NCI-H1417 treated with DMSO at 0.1 percent for 48 hours (cell line): ENCODE data around the gene C1orf21.
"Not testable (repeated sequence)": the region's sequence is repeated elsewhere in the genome, so short reads cannot be mapped to it uniquely, and the experiment has no call there.

Source experiments
- DNase-seq: peaks from one replicate; lab custom pipeline; 2025; lab: John Stamatoyannopoulos, UW

Gene C1orf21

GRCh38 chr1:184604152-184604900 is 217.5 kb downstream of the C1orf21 start:
- no peak for DNase-seq

DNA sequence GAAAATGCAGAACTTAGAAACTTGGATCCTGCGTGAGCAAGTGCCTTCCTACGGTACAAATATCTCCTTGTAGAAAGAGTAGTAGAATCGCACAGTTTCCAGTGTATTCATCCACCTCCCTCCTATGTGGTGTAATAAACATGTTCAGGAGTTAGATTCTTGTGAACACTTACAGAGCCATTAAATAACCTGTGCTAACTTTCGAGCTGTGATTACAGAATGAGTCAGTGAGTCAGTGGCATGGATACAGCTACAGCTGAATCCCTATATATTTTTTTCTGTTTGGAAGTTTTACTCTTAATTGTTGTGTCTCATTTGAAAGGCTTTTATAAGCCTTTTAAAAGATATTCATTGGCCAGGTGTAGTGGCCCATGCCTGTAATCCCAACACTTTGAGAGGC is 219.1 kb downstream of the C1orf21 start:
- no peak for DNase-seq

GRCh38 chr1:184606786-184607185 is 220.0 kb downstream of the C1orf21 start:
- DNase-seq: no peak

DNA sequence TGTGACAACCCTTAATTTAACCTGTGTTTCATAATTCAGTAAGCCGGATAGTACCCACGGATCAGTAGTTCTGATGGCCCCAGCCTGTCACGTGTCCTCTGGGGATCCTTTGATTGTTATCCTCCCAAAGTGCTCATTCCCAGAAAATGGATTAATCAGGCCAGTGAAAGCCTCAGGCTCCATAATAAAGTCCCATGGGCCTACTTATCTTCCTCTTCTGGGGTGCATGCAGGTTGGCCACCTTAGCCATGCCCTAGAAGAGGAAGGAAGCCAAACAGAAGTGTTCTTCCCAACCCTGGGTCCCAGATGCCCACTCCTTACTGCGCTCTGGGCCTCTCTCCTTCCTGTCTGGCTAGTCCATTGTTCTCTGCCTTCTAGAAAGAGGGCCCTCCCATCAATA is 221.8 kb downstream of the C1orf21 start:
- DNase-seq: no peak

GRCh38 chr1:184608990-184609389 is 222.2 kb downstream of the C1orf21 start:
- no peak for DNase-seq

DNA sequence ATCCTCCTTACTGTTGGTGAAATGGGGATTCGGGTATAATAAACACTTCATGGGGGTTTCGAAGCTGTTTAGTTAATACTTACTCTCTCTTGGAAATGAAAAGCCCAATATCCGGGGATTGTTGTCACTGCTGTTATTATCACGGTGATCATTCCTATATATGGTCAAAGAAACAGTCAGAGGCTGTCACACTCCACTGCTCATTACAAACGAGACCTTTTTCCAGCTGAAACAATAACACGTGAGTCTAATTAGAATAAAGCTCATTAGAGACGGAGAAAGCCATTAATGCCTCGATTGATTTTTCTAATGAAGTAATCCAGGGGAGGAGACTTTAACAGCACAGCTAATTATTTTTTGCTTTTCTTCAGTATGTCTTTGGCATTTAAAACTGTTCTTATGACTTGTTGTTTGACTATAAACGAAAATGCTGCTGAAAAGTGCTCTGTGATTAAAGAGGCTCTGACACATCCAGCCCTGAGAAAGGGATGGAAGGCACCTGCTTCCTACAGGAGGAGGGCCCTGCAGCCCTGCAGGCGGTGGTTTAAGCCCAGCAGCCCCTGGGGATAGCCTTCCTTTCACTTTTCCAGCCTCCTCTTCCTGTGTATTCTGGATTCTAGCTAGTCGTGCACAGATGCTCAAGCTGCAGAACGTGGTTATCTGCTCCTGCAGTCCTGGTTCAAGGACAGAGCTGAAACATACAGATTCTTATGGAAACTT is 224.2 kb downstream of the C1orf21 start:
- peak; percentile 33 for DNase-seq

DNA sequence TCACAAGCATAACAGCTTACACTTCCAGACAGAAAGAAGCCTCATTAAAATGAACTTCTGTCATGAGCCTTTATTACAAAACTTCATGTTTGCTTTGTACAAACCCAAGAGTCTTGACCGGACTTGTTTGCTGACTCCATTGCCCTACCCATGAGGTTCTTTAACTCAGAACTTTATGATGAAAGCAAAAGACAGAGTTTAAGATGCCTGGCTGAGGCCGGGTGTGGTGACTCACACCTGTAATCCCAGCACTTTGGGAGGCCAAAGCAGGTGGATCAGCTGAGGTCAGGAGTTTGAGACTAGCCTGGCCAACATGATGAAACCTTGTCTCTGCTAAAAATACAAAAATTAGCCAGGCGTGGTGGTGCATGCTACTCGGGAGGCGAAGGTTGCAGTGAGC is 225.4 kb downstream of the C1orf21 start:
- not testable (repeated sequence) for DNase-seq

- no peak for DNase-seq
Measured at GRCh38 chr1:184614667-184615066, 227.8 kb downstream of the C1orf21 start.

DNA sequence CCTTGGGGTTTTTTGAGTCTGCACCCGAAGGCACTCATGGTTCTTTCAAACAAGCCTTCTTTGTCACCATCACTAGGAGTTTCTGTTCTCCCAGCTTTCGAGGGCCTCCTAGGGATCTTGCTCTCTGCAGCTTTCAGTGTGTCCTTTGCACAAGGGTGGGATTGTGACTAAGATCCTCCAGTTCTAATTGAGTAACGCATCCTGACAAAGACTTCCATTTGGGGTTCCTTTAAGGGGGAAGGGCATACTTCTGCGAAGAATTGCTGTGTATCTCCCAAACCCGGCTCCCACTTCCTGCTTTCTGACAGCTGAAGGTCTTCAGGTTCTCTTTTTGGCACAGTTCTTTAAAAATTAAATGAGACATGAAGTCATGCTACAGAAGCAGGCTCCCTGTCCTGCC is 228.5 kb downstream of the C1orf21 start:
- no peak for DNase-seq

- DNase-seq: no peak
Measured at GRCh38 chr1:184616504-184616903, 229.7 kb downstream of the C1orf21 start.

GRCh38 chr1:184617433-184618029 is 230.7 kb downstream of the C1orf21 start:
- DNase-seq: no peak

DNA sequence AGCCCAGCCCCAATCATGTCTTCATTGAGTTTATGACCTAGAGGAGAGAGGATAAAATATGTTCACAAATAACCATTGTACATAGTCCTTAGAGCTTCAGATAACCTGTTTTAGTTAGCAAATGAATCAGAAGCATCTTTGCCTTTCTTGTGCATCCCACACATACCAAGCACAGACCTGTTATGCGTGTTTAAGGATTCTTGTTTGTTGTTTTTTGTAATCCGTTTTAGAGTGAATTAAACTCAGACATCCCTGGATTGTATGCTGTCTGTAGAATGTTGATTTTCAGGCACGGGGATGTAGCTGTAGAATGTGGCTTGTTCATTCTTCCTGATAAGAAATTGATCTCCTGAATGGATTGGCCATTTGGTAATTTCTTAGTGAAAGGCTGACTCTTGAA is 232.0 kb downstream of the C1orf21 start:
- DNase-seq: no peak

DNA sequence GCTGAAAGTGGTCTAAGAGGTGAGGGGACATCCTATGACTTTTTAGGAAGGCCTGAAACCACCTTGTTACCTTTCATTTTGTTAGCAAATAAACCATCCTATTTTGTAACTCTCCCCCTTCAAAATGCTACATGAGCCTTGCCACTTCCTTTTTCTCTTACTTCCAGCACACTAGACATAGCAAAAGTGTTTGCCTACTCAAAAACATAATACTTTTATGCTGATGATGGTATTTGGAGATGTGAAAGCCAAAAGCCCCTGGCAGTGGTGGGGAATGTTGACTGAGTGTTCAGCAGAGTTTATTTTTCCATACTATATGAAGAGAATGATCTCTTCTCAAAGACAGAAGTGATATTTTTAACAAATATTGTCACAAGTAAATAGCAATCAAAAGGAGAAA is 233.6 kb downstream of the C1orf21 start:
- no peak for DNase-seq

DNA sequence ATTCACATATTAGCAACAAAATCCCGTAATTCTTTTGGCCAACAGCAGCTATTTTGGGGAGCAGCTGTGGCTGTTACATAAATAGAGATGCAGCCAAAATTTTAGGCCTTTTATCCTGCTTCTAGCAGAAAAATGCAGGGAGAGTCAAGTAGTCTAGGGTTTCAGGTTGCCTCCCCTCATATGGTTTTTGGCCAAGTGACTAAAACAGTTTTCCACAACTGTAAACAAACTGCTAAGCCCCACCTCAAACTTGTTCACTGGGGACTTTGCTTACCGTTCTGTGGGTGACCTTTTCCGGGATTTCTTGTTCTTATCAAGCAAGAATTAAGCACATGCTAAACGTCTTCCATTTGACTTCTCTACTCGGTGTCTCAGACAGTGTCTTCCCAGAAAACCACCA is 234.4 kb downstream of the C1orf21 start:
- no peak for DNase-seq

- DNase-seq: no peak
Measured at GRCh38 chr1:184622136-184622823, 235.5 kb downstream of the C1orf21 start.

- DNase-seq: no peak
Measured at GRCh38 chr1:184623404-184623803, 236.6 kb downstream of the C1orf21 start.

- DNase-seq: no peak
Measured at GRCh38 chr1:184624051-184624450, 237.2 kb downstream of the C1orf21 start.

- no peak for DNase-seq
Measured at GRCh38 chr1:184624626-184625025, 237.8 kb downstream of the C1orf21 start.

GRCh38 chr1:184625271-184625670 is 238.4 kb downstream of the C1orf21 start:
- no peak for DNase-seq

GRCh38 chr1:184626076-184627006 is 239.5 kb downstream of the C1orf21 start:
- DNase-seq: no peak

DNA sequence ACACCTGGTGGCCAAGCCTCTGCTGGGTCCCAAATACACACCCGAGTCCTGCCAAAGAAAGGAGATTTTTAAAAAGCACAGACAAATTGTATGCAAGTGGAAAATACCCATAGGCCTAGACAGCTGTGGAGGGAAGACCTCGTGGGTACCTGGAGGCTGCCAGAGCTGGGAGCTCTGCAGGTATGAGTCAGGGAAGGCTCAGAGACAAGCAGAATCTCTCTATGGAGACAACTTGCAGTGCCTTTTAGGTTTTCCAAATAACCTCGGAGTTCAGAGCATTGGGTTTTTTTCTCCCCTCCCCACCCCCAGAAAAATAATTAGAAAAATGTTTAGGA is 240.1 kb downstream of the C1orf21 start:
- DNase-seq: no peak

DNA sequence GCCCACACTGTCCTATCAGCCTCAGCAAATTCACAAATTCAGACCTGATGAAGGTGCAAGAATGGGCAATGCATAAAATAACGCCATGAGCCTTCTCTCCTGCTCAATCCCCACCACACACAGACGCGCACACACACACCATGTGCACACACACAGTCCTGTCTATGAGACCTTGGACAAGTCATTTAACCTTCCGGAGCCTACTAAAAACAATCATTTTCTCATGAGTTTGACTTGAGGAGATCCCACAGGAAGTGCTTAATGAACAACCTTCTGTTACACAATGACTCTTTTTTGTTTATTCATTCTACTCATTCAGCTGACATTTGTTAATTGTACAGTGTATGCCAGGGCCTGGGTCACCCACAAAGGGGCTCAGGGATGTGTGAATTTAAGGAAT is 242.4 kb downstream of the C1orf21 start:
- no peak for DNase-seq
